ENCODE data around the gene KRT85.
"Not testable (repeated sequence)": the region's sequence is repeated elsewhere in the genome, so short reads cannot be mapped to it uniquely, and the experiment has no call there.

KRT85 gene

DNA sequence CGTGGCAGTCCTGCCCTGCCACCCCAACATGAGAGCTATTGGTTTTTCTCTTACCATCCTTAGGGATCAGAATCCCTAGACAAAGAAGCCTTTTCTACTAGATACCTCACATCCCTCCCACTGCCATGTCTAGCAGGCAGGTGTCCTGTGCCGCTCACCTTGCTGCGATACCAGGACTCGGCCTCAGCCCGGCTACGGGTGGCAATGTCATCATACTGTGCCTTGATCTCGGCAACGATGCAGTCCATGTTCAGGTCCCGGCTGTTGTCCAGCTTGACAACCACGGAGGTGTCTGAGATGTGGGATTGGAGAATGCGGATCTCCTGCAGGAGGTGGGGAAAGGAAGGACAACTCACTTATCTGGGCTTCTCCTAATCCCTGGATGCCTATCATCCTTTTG lies 50.6 kb downstream of the KRT85 start:
- Mint-ChIP-seq H3K9me3 (no peaks in the 10 kb centered on the region), H3K36me3 (no peaks in the 10 kb centered on the region), H3K4me1 (no peaks in the 10 kb centered on the region), H3K27me3 (peaks cover 11% of the 10 kb centered on the region), H3K27ac (no peak overlapping the region), H3K4me3 (no peak overlapping the region)

DNA sequence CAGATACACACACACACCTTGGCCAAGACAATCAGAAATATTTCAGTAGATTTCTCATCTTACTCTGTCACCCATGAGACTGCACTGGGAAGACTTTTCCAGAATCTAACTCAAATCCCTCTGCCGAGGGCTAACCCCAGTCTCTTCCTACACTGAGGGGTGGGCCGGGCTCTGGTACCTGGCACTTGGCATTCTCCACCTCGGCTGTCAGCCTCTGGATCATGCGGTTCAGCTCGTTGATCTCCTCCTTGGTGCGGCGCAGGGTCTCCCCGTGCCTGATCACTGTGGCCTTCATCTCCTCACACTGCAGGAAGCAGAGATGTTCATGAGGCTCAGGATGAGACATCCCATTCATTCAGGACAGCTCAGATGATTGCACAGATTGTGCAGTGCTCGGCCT lies 51.0 kb downstream of the KRT85 start:
- H3K4me3 Mint-ChIP-seq = no peak overlapping the region
- H3K27me3 Mint-ChIP-seq = peaks cover 12% of the 10 kb centered on the region
- no peaks in the 10 kb centered on the region for H3K9me3 Mint-ChIP-seq
- H3K27ac Mint-ChIP-seq = no peak overlapping the region
- H3K4me1 Mint-ChIP-seq = no peaks in the 10 kb centered on the region
- H3K36me3 Mint-ChIP-seq = no peaks in the 10 kb centered on the region

DNA sequence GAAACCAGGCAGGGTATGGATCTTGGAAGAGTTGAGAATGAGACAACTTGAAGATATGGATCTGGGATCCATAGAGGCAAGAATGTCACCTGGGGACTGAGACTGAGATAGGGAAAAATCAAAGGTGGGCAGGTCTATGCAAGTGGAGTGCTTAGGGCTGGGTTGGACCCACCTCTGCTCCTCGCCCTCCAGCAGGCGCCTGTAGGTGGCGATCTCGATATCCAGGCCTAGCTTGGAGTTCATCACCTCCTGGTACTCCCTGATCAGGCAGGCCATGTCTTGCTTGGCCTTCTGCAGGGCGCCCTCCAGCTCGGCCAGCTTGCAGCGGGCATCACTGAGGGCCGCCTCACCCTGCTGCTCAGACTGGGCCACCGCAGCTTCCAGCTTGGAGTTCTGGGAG lies 51.6 kb downstream of the KRT85 start:
- not testable (repeated sequence) for H3K4me3 Mint-ChIP-seq, H3K4me1 Mint-ChIP-seq, H3K9me3 Mint-ChIP-seq, H3K36me3 Mint-ChIP-seq, H3K27ac Mint-ChIP-seq
- peaks cover 13% of the 10 kb centered on the region for H3K27me3 Mint-ChIP-seq

DNA sequence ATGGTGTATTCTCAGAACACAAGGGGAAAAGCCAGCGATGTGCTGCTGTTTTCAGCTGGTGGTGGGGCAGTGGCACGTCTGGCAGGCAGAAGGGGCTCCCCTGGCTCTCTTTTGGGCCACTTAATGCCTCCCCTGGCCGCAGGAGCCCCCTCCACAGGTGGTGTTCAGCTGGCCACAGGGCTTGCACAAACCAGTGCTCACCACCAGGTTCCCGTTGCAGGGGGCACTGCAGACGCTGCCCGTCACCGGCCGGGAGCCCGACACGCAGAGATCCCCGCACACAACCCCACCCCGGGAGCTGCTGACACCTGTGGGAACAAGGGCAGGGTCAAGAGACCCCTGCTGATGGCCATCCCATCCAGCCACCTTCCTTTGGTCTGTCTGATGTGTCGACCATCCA lies 52.8 kb downstream of the KRT85 start:
- Mint-ChIP-seq H3K4me1 (no peaks in the 10 kb centered on the region), H3K36me3 (no peaks in the 10 kb centered on the region), H3K4me3 (no peak overlapping the region), H3K27ac (no peak overlapping the region), H3K27me3 (peaks cover 15% of the 10 kb centered on the region), H3K9me3 (no peaks in the 10 kb centered on the region)

DNA sequence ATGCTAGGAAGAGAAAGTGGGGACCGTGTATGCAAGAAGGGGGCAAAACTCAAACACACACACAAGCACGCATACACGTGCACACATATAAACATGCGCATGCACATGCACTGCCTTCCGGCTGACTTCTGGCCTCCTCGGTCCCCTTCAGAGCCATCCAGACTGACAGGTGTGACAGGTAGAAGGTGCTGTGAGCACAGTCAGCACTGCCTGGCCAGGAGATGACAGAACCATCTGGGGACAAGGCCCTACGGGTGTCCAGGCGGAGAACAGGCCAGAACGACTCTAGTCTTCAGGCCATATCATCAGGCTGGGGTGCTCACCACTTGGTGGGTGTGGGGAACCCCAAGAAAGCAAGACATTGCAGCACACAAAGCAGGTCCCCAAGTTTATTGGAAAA lies 53.4 kb downstream of the KRT85 start:
- peaks cover 21% of the 10 kb centered on the region for H3K27me3 Mint-ChIP-seq
- H3K4me3 Mint-ChIP-seq = no peak overlapping the region
- H3K9me3 Mint-ChIP-seq = no peaks in the 10 kb centered on the region
- H3K36me3 Mint-ChIP-seq = no peaks in the 10 kb centered on the region
- H3K27ac Mint-ChIP-seq = peak overlapping the region; percentile 46
- peaks cover 2% of the 10 kb centered on the region for H3K4me1 Mint-ChIP-seq

DNA sequence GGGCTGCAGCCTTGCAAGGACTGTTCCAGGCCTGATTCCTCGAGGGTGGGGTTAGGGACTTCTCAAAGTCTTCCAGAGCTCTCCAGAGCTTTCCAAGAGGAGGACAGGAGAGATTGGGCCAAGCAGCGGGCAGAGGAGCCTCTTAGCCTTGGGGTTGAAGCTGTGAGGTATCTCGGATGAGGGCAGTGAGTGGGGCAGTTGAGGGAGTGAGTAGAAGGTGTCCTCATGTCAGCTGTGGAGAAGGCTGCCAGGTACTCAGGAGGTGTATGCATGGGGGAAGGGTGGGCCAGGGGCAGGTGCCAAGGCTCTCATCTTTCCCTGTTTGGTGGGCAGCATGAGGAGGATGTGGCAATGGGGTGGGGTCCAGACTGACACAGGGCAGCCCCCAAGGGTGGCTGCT lies 53.8 kb downstream of the KRT85 start:
- peaks cover 24% of the 10 kb centered on the region for H3K27me3 Mint-ChIP-seq
- H3K4me3 Mint-ChIP-seq = no peak overlapping the region
- H3K36me3 Mint-ChIP-seq = no peaks in the 10 kb centered on the region
- H3K4me1 Mint-ChIP-seq = peaks cover 7% of the 10 kb centered on the region
- H3K9me3 Mint-ChIP-seq = no peaks in the 10 kb centered on the region
- H3K27ac Mint-ChIP-seq = no peak overlapping the region

DNA sequence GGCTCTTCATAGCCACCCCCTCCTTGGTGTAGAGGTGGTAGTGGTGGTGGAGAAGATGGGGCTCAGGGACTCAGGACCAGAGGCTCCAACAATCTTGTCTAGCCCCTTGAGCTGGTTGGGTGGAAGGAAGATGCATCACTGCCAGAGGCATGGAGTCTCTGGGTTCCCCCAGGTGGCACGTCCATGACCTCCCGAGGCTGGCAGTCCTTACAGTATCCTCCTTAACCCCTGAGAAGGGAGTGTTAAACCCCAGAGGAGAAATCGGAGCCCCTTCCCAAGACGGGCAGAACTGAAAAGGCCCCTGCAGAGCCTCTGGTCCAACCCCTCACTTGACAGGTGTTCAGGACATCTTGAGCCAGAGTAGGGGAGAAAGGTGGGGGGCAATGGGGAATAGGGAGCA lies 55.2 kb downstream of the KRT85 start:
- H3K9me3 Mint-ChIP-seq = no peaks in the 10 kb centered on the region

DNA sequence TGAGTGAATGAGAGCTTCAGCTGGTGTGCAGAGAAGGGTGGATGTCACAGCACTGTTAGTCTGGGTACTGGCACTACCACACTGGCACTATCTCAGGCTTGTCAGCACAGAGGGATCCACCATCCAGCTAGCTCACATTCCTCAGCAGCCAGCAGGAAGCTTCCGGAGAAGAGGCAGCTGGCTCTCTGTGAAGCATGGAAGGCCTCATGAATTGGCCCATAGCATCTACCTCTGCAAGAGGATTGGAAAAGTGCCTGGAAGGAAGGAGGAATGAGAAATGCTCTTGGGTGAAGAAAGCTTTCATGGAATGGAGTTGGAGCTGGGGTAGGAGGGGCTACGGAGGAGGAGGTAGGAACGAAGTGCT lies 56.0 kb downstream of the KRT85 start:
- Mint-ChIP-seq H3K27me3 (peaks cover 31% of the 10 kb centered on the region), H3K9me3 (no peaks in the 10 kb centered on the region), H3K4me1 (peaks cover 10% of the 10 kb centered on the region), H3K27ac (peak overlapping the region; percentile 47), H3K4me3 (no peak overlapping the region), H3K36me3 (no peaks in the 10 kb centered on the region)

More for the DNA sequence above, 55.2 kb downstream of the KRT85 start:
- Mint-ChIP-seq H3K4me3 (no peak overlapping the region), H3K4me1 (peaks cover 10% of the 10 kb centered on the region), H3K36me3 (no peaks in the 10 kb centered on the region), H3K27me3 (peaks cover 28% of the 10 kb centered on the region), H3K27ac (no peak overlapping the region)

DNA sequence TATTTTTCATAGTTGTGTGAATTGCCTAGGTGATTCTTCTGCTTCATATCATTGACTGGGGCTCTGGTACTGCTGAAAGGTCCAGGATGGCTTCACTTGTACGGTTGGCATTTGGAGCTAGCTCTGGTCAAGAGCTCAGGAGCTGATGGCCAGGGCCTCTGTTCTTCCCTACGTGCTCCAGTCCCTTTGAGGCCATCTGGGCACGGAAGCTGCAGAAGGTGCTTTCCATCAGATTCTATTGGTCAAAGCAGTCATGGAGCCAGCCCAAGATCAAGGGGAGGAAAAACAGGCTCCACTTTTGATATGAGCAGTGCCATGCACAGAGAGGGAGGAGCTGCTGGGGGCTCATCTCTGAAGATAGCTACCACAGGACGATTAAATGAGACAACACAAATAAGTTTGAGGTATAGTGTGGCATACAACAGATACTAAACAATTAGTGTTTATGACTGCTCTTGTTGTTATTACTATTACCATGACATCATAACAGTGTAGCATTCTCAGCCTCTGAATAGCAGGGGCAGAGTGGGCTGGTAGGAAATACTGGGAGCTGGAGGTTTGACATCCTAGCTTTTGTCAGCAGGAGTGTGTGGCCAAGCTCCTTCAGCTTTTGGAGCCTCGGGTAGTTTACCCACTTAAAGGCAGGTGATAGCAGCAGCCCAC lies 56.5 kb downstream of the KRT85 start:
- peaks cover 10% of the 10 kb centered on the region for H3K4me1 Mint-ChIP-seq
- H3K27ac Mint-ChIP-seq = no peak overlapping the region
- H3K36me3 Mint-ChIP-seq = no peaks in the 10 kb centered on the region
- H3K9me3 Mint-ChIP-seq = no peaks in the 10 kb centered on the region
- H3K4me3 Mint-ChIP-seq = no peak overlapping the region
- H3K27me3 Mint-ChIP-seq = peaks cover 31% of the 10 kb centered on the region
